ENCODE results near the gene BAHCC1. TPM values are rescaled to one million over a fixed set of nuclear protein-coding genes. Genes with fewer than 3 reads are reported as not detected.

The BAHCC1 gene
- total RNA-seq, 1 donor from 2014 or later: 22.7 TPM

DNA sequence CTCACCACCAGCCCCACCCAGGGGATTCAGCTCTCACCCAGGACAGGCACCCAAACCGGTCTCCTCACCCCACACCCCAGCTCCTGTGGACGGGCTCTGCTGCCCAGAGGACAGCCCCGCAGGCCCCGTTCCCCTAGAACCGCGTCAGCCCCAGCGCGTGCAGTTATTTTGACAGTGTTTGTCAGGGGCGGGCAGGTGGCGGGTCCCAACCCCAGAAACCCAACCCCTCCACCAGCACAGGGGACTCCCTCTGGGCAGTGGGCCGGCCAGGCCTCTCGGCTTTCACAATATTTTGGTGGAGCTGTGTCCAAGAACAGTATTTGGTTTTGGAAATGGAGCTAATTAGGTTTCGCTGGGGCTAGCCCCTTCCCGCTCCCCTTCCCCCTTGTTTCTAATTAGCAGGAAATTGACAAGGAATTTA lies 44.8 kb downstream of the BAHCC1 start:
- H3K36me3 Mint-ChIP-seq (ENCODE audit: low read depth): no peaks in the 10 kb centered on the region
- DNase-seq (ENCODE audit: low spot score): no peak
- TF ChIP-seq, protein P1, sequence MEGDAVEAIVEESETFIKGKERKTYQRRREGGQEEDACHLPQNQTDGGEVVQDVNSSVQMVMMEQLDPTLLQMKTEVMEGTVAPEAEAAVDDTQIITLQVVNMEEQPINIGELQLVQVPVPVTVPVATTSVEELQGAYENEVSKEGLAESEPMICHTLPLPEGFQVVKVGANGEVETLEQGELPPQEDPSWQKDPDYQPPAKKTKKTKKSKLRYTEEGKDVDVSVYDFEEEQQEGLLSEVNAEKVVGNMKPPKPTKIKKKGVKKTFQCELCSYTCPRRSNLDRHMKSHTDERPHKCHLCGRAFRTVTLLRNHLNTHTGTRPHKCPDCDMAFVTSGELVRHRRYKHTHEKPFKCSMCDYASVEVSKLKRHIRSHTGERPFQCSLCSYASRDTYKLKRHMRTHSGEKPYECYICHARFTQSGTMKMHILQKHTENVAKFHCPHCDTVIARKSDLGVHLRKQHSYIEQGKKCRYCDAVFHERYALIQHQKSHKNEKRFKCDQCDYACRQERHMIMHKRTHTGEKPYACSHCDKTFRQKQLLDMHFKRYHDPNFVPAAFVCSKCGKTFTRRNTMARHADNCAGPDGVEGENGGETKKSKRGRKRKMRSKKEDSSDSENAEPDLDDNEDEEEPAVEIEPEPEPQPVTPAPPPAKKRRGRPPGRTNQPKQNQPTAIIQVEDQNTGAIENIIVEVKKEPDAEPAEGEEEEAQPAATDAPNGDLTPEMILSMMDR (IDR thresholded peaks at IDR 0.05): no peak
- H3K27ac Mint-ChIP-seq (ENCODE audit: unreplicated experiment): no peak overlapping the region
- H3K27me3 Mint-ChIP-seq (ENCODE audit: low read depth): no peaks in the 10 kb centered on the region
- peaks cover 12% of the 10 kb centered on the region for H3K4me1 Mint-ChIP-seq (ENCODE audit: low read depth)
- H3K9me3 Mint-ChIP-seq (ENCODE audit: low read depth): no peaks in the 10 kb centered on the region
- H3K4me3 Mint-ChIP-seq (ENCODE audit: unreplicated experiment): no peak overlapping the region

DNA sequence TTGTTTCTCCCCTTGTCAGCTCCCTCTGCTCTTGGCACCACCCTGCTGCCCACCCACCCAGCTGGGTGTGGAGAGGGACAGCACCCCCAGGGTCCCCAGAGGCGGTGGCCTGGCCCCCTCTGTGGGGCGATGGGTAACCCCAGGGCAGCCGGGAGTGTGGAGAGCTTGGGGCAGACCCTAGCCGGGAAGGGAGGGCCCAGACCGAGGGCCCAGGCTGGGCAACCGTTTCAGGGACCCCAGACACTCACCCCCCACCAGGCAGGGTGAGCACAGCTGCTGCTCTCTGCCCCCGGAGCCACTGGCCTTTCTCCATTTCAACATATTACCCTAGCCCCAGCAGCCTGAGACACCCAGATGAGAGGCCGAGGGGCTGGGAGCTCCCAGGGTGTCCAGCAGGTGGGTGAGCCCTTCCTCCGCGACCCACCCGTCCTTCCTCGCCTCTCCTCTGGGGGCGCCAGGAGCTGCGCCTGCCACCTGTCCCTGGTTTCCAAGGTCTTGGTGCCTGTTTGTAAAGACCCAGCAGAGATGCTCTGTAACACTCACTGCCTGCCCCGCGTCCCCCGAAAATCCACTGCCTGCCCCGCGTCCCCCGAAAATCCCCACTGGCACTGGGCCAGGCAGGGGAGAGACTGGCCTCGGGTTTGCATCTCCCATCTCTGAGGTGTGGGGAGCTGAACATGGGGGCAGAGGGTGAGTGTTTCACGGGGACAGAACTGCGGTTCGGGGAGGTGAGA lies 45.4 kb downstream of the BAHCC1 start:
- H3K36me3 Mint-ChIP-seq (ENCODE audit: low read depth): no peaks in the 10 kb centered on the region
- TF ChIP-seq, protein P1 (IDR thresholded peaks at IDR 0.05): peak; percentile 71
- no peak overlapping the region for H3K4me3 Mint-ChIP-seq (ENCODE audit: unreplicated experiment)
- H3K27ac Mint-ChIP-seq (ENCODE audit: unreplicated experiment): no peak overlapping the region
- no peak for DNase-seq (ENCODE audit: low spot score)
- H3K4me1 Mint-ChIP-seq (ENCODE audit: low read depth): peaks cover 8% of the 10 kb centered on the region
- no peaks in the 10 kb centered on the region for H3K27me3 Mint-ChIP-seq (ENCODE audit: low read depth)
- no peaks in the 10 kb centered on the region for H3K9me3 Mint-ChIP-seq (ENCODE audit: low read depth)

DNA sequence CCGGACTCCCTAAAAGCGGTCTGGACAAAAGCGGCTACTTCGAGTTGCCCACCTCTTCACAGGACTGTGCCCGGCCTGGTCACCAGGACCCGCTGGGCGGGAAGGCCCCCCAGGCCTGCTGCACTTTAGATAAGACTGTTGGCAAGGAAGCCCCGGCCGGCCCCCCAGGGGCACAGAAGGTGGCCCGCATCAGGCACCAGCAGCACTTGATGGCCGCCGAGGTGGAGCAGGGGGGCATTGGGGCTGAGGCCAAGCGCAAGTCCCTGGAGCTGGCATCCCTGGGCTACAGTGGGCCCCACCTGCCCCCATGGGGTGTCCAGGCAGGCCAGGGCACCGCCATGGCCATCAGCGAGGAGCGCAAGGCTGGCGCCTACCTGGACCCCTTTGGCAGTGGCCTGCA lies 47.5 kb downstream of the BAHCC1 start:
- Mint-ChIP-seq H3K4me3 (ENCODE audit: unreplicated experiment) (no peak overlapping the region), H3K4me1 (ENCODE audit: low read depth) (no peaks in the 10 kb centered on the region), H3K27ac (ENCODE audit: unreplicated experiment) (no peak overlapping the region), H3K27me3 (ENCODE audit: low read depth) (no peaks in the 10 kb centered on the region), H3K36me3 (ENCODE audit: low read depth) (peaks cover 4% of the 10 kb centered on the region), H3K9me3 (ENCODE audit: low read depth) (no peaks in the 10 kb centered on the region)
- no peak for DNase-seq (ENCODE audit: low spot score)
- TF ChIP-seq, protein P1 (IDR thresholded peaks at IDR 0.05): no peak

DNA sequence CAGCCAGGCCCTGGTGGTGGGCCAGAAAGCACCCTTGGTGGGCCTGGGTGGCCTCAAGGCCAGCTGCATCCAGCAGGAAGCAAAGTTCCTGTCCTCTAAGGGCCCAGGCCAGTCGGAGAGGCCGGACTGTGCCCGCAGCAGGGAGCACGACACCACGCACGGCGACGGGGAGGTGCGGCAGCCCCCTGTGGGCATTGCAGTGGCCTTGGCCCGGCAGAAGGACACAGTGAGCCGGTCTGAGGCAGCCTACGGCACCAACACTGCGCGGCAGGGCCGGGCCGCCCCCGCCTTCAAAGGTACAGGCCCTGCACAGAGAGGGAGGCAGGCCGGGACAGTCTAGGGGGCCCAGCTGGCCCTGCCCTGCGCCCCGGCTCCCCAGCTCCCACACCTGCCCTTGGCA lies 48.0 kb downstream of the BAHCC1 start:
- H3K9me3 Mint-ChIP-seq (ENCODE audit: low read depth): no peaks in the 10 kb centered on the region
- H3K4me1 Mint-ChIP-seq (ENCODE audit: low read depth): no peaks in the 10 kb centered on the region
- peaks cover 4% of the 10 kb centered on the region for H3K36me3 Mint-ChIP-seq (ENCODE audit: low read depth)
- H3K4me3 Mint-ChIP-seq (ENCODE audit: unreplicated experiment): no peak overlapping the region
- TF ChIP-seq, protein P1 (IDR thresholded peaks at IDR 0.05): no peak
- no peaks in the 10 kb centered on the region for H3K27me3 Mint-ChIP-seq (ENCODE audit: low read depth)
- H3K27ac Mint-ChIP-seq (ENCODE audit: unreplicated experiment): no peak overlapping the region
- DNase-seq (ENCODE audit: low spot score): no peak

DNA sequence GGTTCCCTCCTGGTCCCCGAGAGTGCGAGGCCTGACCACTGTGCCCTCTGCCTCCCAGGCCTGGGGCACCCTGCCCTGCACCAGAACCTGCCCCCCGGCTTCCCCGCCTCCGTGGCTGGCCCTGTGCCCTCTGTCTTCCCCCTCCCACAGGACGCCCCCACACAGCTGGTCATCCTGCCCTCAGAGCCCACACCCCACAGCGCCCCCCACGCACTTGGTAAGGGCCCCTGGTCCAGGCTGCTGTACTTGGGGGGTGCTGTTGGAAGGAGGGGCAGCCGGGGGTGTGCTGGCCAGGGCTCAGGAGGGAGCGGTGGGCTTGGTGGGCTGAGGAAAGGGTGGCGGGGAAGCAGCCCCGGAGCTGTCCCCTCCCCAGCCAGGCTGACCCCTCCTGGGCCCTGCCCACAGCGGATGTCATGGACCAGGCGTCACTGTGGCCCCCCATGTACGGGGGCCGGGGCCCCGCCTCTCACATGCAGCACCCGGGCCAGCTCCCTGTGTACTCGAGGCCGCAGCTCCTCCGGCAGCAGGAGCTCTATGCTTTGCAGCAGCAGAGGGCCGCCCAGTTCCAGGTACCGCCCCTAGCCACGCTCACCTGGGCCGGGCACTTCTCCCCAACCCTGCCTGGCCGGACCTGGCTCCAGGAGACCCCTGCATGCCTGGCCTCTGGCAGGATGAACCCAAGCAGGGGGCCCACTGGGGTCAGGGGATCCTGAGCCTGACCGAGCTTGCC lies 49.5 kb downstream of the BAHCC1 start:
- Mint-ChIP-seq H3K9me3 (ENCODE audit: low read depth) (no peaks in the 10 kb centered on the region), H3K4me1 (ENCODE audit: low read depth) (no peaks in the 10 kb centered on the region), H3K4me3 (ENCODE audit: unreplicated experiment) (no peak overlapping the region), H3K27ac (ENCODE audit: unreplicated experiment) (no peak overlapping the region), H3K27me3 (ENCODE audit: low read depth) (no peaks in the 10 kb centered on the region), H3K36me3 (ENCODE audit: low read depth) (peaks cover 5% of the 10 kb centered on the region)
- TF ChIP-seq, protein P1 (IDR thresholded peaks at IDR 0.05): no peak
- no peak for DNase-seq (ENCODE audit: low spot score)

Data from chondrocyte (in vitro differentiated cells).